ENCODE data around the gene SNHG17.
"Not testable (repeated sequence)": the region's sequence is repeated elsewhere in the genome, so short reads cannot be mapped to it uniquely, and the experiment has no call there.

- TF ChIP-seq, protein P1, sequence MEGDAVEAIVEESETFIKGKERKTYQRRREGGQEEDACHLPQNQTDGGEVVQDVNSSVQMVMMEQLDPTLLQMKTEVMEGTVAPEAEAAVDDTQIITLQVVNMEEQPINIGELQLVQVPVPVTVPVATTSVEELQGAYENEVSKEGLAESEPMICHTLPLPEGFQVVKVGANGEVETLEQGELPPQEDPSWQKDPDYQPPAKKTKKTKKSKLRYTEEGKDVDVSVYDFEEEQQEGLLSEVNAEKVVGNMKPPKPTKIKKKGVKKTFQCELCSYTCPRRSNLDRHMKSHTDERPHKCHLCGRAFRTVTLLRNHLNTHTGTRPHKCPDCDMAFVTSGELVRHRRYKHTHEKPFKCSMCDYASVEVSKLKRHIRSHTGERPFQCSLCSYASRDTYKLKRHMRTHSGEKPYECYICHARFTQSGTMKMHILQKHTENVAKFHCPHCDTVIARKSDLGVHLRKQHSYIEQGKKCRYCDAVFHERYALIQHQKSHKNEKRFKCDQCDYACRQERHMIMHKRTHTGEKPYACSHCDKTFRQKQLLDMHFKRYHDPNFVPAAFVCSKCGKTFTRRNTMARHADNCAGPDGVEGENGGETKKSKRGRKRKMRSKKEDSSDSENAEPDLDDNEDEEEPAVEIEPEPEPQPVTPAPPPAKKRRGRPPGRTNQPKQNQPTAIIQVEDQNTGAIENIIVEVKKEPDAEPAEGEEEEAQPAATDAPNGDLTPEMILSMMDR (conservative IDR thresholded peaks at IDR 0.05; ENCODE audit: low read depth, low read length): not testable (repeated sequence)
- not testable (repeated sequence) for TF ChIP-seq EZH2 (IDR thresholded peaks at IDR 0.05; ENCODE audit: borderline replicate concordance, low read depth, low read length, poor library complexity, severe bottlenecking)
These were observed 2.3 kb downstream of the SNHG17 start for GRCh38 chr20:38432870-38433269.
